IPS DF 19.7 (cell line): ENCODE data around the gene GNMT.
"Not testable (repeated sequence)": the region's sequence is repeated elsewhere in the genome, so short reads cannot be mapped to it uniquely, and the experiment has no call there.

Experiments
- DNase-seq: peaks from one replicate; pipeline ENCODE4 v3.0.0-alpha.2; 2013; ENCODE audit warnings: low read depth, low spot score

Gene GNMT

GRCh38 chr6:42941356-42941755 lies 19.2 kb upstream of the GNMT start:
- DNase-seq, result not testable (repeated sequence)

- no peak for DNase-seq
Measured at GRCh38 chr6:42942444-42942843, 18.1 kb upstream of the GNMT start.

GRCh38 chr6:42947950-42948349 lies 12.6 kb upstream of the GNMT start:
- no peak for DNase-seq

- no peak for DNase-seq
Measured at GRCh38 chr6:42952389-42952788, 8.2 kb upstream of the GNMT start.

- DNase-seq, result not testable (repeated sequence)
Measured at GRCh38 chr6:42954405-42954804, 6.1 kb upstream of the GNMT start.

GRCh38 chr6:42958125-42958524 lies 2.4 kb upstream of the GNMT start:
- no peak for DNase-seq

- DNase-seq, result no peak
Measured at GRCh38 chr6:42959917-42960242, 674 bp upstream of the GNMT start.

- DNase-seq, result no peak
Measured at GRCh38 chr6:42961020-42961470, 491 bp downstream of the GNMT start.

GRCh38 chr6:42962096-42962495 lies 1.5 kb downstream of the GNMT start:
- DNase-seq, result no peak

GRCh38 chr6:42962502-42963178 lies 2.1 kb downstream of the GNMT start:
- no peak for DNase-seq

- DNase-seq, result no peak
Measured at GRCh38 chr6:42963179-42963854, 2.8 kb downstream of the GNMT start.

- peak; percentile 71 for DNase-seq
Measured at GRCh38 chr6:42963855-42964605, 3.5 kb downstream of the GNMT start.

GRCh38 chr6:42966571-42966970 lies 6.0 kb downstream of the GNMT start:
- no peak for DNase-seq

- DNase-seq, result no peak
Measured at GRCh38 chr6:42967228-42967627, 6.7 kb downstream of the GNMT start.

GRCh38 chr6:42968126-42968701 lies 7.7 kb downstream of the GNMT start:
- DNase-seq, result no peak

GRCh38 chr6:42968783-42969182 lies 8.2 kb downstream of the GNMT start:
- no peak for DNase-seq

GRCh38 chr6:42969431-42969830 lies 8.9 kb downstream of the GNMT start:
- DNase-seq, result no peak

GRCh38 chr6:42969934-42970333 lies 9.4 kb downstream of the GNMT start:
- DNase-seq, result no peak

- DNase-seq, result no peak
Measured at GRCh38 chr6:42970871-42971612, 10.5 kb downstream of the GNMT start.

- DNase-seq, result no peak
Measured at GRCh38 chr6:42971746-42972327, 11.3 kb downstream of the GNMT start.

GRCh38 chr6:42973926-42974325 lies 13.4 kb downstream of the GNMT start:
- no peak for DNase-seq
